ENCODE results near the gene XRCC4. TPM values are rescaled to one million over a fixed set of nuclear protein-coding genes. Genes with fewer than 3 reads are reported as not detected.

The XRCC4 gene
- total RNA-seq, 1 experiment from 2014 or later: 13.8 TPM

DNA sequence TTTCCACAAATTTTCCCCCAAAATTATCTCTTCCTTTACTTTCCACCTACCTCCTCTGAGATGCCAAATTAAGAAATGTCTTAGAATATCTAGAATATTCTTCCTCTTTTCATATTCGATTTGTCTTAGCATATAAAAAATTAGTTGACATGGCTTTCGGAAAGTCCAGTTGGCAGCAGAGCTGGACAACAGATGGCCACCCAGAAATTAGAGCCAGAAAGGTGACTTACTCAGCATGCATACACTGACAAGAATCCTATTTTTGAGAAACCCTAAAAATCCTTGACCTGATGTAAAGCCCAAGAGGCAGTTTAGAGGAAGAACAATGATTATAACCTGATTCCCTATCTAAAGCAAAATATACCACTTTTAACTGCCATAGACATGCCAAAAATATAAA is 22.2 kb upstream of the XRCC4 start:
- Histone ChIP-seq H3K4me2 (ENCODE audit: low read length) (no peak overlapping the region), H3K9ac (ENCODE audit: low read length) (no peak overlapping the region), H3K36me3 (ENCODE audit: low read depth, low read length) (peaks cover 31% of the 10 kb centered on the region), H2AFZ (ENCODE audit: low read length) (no peak overlapping the region), H3K27me3 (ENCODE audit: low read length) (no peaks in the 10 kb centered on the region), H3F3A (ENCODE audit: low read length, unreplicated experiment) (no peaks in the 10 kb centered on the region), H3K9me2 (replicated peaks; ENCODE audit: low read length) (no peaks in the 10 kb centered on the region), H3K27ac (ENCODE audit: low read length) (no peak overlapping the region), H4K20me1 (ENCODE audit: low read length) (0 out of 2 replicates have a peak, but pooled peaks cover 10% of the 10 kb centered on the region), H3K79me2 (ENCODE audit: low read length) (peaks cover 3% of the 10 kb centered on the region; the same call in 1 of the 2 replicates), H3K4me3 (ENCODE audit: low read length) (no peak overlapping the region), H3K9me3 (ENCODE audit: low read length) (no peaks in the 10 kb centered on the region), H3K4me1 (ENCODE audit: insufficient read depth, low read length) (no peaks in the 10 kb centered on the region)
- ChIA-PET POLR2A (ENCODE audit: unreplicated experiment) (no interaction called here), CTCF (no interaction called here)
- DNase-seq (no peak), ATAC-seq (no peak)
- TF ChIP-seq EZH2 (IDR thresholded peaks at IDR 0.05; ENCODE audit: low read length, unreplicated experiment) (no peak), EZH2phosphoT487 (IDR thresholded peaks at IDR 0.05; ENCODE audit: borderline replicate concordance, low read length) (no peak), CTCF (conservative IDR thresholded peaks at IDR 0.05; ENCODE audit: low read depth, low read length) (no peak)
- BruUV-seq (replicated peaks): no TSS peak
- intact Hi-C loops (cut with micrococcal nuclease): no loop called here

DNA sequence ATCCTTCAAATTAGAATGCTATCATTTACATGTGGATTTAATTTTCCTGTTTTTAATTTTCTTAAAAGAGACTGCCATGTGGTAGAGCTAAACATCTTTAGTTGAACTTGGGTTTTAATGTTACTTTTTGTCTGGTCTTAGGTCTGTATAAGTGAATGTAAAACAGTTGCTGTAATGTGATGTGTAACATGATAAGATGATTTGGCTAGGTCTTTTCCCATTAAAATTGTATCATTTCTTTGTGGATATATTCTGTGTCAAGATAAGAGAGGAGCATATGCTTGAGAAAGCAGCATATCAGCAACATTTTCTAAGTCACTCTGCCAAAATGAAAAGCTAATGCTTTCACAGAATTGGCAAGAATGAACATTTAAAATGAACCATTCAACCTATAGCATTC is 18.6 kb upstream of the XRCC4 start:
- H3K4me3 ChIP-seq (ENCODE audit: low read length): no peak overlapping the region
- ATAC-seq (no peak), DNase-seq (no peak)
- intact Hi-C loops (cut with micrococcal nuclease): no loop called here
- H3K4me2 ChIP-seq (ENCODE audit: low read length): no peak overlapping the region
- 0 out of 2 replicates have a peak, but pooled peaks cover 15% of the 10 kb centered on the region for H4K20me1 ChIP-seq (ENCODE audit: low read length)
- no peak overlapping the region for H3K27ac ChIP-seq (ENCODE audit: low read length)
- no TSS peak for BruUV-seq (replicated peaks)
- ChIA-PET POLR2A (ENCODE audit: unreplicated experiment) (no interaction called here), CTCF (no interaction called here)
- no peak overlapping the region for H3K9ac ChIP-seq (ENCODE audit: low read length)
- H2AFZ ChIP-seq (ENCODE audit: low read length): no peak overlapping the region
- no peaks in the 10 kb centered on the region for H3K4me1 ChIP-seq (ENCODE audit: insufficient read depth, low read length)
- TF ChIP-seq CTCF (conservative IDR thresholded peaks at IDR 0.05; ENCODE audit: low read depth, low read length): no peak
- TF ChIP-seq EZH2 (IDR thresholded peaks at IDR 0.05; ENCODE audit: low read length, unreplicated experiment): no peak
- TF ChIP-seq EZH2phosphoT487 (IDR thresholded peaks at IDR 0.05; ENCODE audit: borderline replicate concordance, low read length): no peak
- no peaks in the 10 kb centered on the region for H3K9me2 ChIP-seq (replicated peaks; ENCODE audit: low read length)
- no peaks in the 10 kb centered on the region for H3F3A ChIP-seq (ENCODE audit: low read length, unreplicated experiment)
- H3K27me3 ChIP-seq (ENCODE audit: low read length): no peaks in the 10 kb centered on the region
- H3K9me3 ChIP-seq (ENCODE audit: low read length): no peaks in the 10 kb centered on the region
- peaks cover 47% of the 10 kb centered on the region for H3K36me3 ChIP-seq (ENCODE audit: low read depth, low read length)
- H3K79me2 ChIP-seq (ENCODE audit: low read length): peaks cover 24% of the 10 kb centered on the region

DNA sequence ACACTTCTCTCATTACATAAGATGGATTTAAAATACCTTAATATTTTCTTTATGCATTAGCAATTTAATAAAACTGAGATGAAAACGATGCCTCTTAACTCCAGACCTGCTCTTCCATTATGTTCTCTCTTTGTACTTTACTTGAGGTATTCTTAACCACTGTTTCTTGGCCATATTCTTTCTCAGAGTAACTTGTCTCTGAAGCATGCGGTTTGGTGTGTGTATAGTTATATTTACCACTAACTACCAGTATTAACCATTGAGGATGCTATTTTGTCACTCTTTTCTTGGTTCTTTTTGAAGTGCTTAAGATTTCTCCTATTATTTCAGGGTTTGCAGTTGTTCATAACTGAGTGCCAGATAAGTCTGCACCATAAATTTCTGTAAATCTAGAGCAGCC is 18.0 kb upstream of the XRCC4 start:
- Histone ChIP-seq H3K4me3 (ENCODE audit: low read length) (no peak overlapping the region), H3K27ac (ENCODE audit: low read length) (no peak overlapping the region), H3F3A (ENCODE audit: low read length, unreplicated experiment) (no peaks in the 10 kb centered on the region), H3K4me2 (ENCODE audit: low read length) (no peak overlapping the region), H2AFZ (ENCODE audit: low read length) (no peak overlapping the region), H3K27me3 (ENCODE audit: low read length) (no peaks in the 10 kb centered on the region), H3K9ac (ENCODE audit: low read length) (no peak overlapping the region), H3K9me3 (ENCODE audit: low read length) (no peaks in the 10 kb centered on the region), H3K79me2 (ENCODE audit: low read length) (peaks cover 30% of the 10 kb centered on the region), H3K4me1 (ENCODE audit: insufficient read depth, low read length) (no peaks in the 10 kb centered on the region), H3K9me2 (replicated peaks; ENCODE audit: low read length) (no peaks in the 10 kb centered on the region), H3K36me3 (ENCODE audit: low read depth, low read length) (peaks cover 46% of the 10 kb centered on the region), H4K20me1 (ENCODE audit: low read length) (0 out of 2 replicates have a peak, but pooled peaks cover 16% of the 10 kb centered on the region)
- intact Hi-C loops (cut with micrococcal nuclease): no loop called here
- no TSS peak for BruUV-seq (replicated peaks)
- ATAC-seq: no peak
- ChIA-PET POLR2A (ENCODE audit: unreplicated experiment) (interaction anchor here (0.6 kb wide), 1 partner anchor 241 kb away, joined by 3 read pairs; no protein-coding TSS in a partner anchor), CTCF (no interaction called here)
- TF ChIP-seq EZH2 (IDR thresholded peaks at IDR 0.05; ENCODE audit: low read length, unreplicated experiment): no peak
- no peak for TF ChIP-seq EZH2phosphoT487 (IDR thresholded peaks at IDR 0.05; ENCODE audit: borderline replicate concordance, low read length)
- no peak for TF ChIP-seq CTCF (conservative IDR thresholded peaks at IDR 0.05; ENCODE audit: low read depth, low read length)
- DNase-seq: no peak
